ENCODE measurements around the gene PPFIBP1. TPM values are rescaled to one million over a fixed set of nuclear protein-coding genes. Genes with fewer than 3 reads are reported as not detected.
A peak's percentile ranks its signal among the peaks of the same experiment; 100 is the strongest.

PPFIBP1 gene
- polyA plus RNA-seq, 1 of the 3 experiments (the other 2 are of a cell fraction) = 55.0 TPM

DNA sequence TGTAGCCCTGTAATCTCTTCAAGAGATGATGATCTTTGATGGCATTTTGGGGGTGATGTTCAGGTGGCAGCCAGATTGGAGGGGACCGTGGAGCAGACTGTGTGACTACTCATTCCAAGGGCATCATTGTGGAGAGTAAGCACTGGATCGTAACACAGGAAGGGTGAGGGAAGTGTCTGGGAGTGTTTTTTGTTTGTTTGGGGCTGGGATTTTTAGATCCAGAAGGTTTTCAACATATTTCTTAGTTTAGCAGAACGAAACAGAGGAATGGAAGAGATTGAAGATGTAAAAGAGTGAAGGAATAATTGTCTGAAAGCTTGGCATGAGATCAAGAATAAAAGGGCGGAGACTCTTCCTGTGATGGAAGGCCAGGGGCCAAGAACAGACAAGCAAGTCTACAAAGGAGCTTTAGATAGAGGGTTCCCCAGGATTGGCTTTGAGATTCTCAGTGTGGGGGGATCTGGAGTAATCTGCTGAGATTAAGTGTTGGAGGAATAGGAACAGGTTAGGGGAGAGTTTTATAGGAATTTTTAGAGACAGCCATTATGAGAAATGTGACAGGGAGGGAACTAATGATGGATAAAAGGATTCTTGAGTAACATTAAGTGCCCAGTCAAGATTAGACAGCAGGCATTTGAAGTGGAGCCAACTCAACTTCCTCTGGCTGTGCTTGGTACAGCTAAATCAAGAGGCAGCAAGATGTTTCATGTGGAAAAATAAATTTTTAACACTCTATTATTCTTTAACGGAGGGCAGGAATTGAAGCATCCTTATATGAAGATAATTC is 92.5 kb downstream of the PPFIBP1 start:
- POLR2A ChIA-PET = no interaction called here
- Histone ChIP-seq H3K36me3 (replicated peaks in 1 of 2; ENCODE audit: control insufficient read depth in 1 of 2, insufficient read depth in 2 of 2, low read length in 1 of 2) (peaks cover 0 to 8% of the 10 kb centered on the region in 2 experiments), H3K27me3 (ENCODE audit: insufficient read depth) (no peaks in the 10 kb centered on the region), H3K9me2 (no peaks in the 10 kb centered on the region), H3K4me1 (ENCODE audit: control insufficient read depth in 1 of 2, insufficient read depth in 2 of 2, low read depth in 1 of 2, low read length in 1 of 2) (peaks cover 2 to 57% of the 10 kb centered on the region in 2 experiments), H3K4me3 (ENCODE audit: low read depth in 2 of 2, low read length in 1 of 2) (peak overlapping the region in 1 of 2 experiments; percentile 9; a peak in 1 of 4 replicates), H4K20me1 (ENCODE audit: insufficient read depth) (no peaks in the 10 kb centered on the region), H3K27ac (ENCODE audit: low read depth in 2 of 2, low read length in 1 of 2) (peak overlapping the region; percentile 84 to 98; a peak in 3 of 4 replicates), H3K9ac (peak overlapping the region; percentile 58), H3K9me3 (no peaks in the 10 kb centered on the region), H3K4me2 (peak overlapping the region; percentile 68), H3K79me2 (ENCODE audit: insufficient read depth) (peaks cover 84% of the 10 kb centered on the region), H2AFZ (ENCODE audit: low read depth) (no peak overlapping the region), H3F3A (replicated peaks; ENCODE audit: insufficient read depth) (peaks cover 70% of the 10 kb centered on the region)
- DNase-seq = no peak
- CTCF ChIA-PET = no interaction called here
- 48% methylated on average over 5 of the region's 5 CpGs for WGBS (ENCODE audit: low lambda C conversion rate)
- TF ChIP-seq FOXJ3 (CRISPR knock-in tag; IDR thresholded peaks at IDR 0.05) (no peak), TAF1 (IDR thresholded peaks at IDR 0.05; ENCODE audit: borderline replicate concordance, low read depth, low read length) (no peak), TEAD4 (IDR thresholded peaks at IDR 0.05; ENCODE audit: borderline replicate concordance, insufficient read depth) (no peak), RXRA (IDR thresholded peaks at IDR 0.05; ENCODE audit: borderline replicate concordance, low read depth) (no peak), ELF1 (IDR thresholded peaks at IDR 0.05) (no peak), RCOR1 (IDR thresholded peaks at IDR 0.05; ENCODE audit: low read length) (no peak), EP300 (IDR thresholded peaks at IDR 0.05; ENCODE audit: borderline replicate concordance in 1 of 2, low read depth in 1 of 2, low read length in 1 of 2) (peak in 1 of 2 experiments; percentile 71; a peak in 1 of 4 replicates), JUND (IDR thresholded peaks at IDR 0.05) (peak; percentile 22), GABPA (IDR thresholded peaks at IDR 0.05; ENCODE audit: low read depth) (no peak), SMC3 (IDR thresholded peaks at IDR 0.05; ENCODE audit: low read depth, low read length) (no peak), FOSL2 (IDR thresholded peaks at IDR 0.05; ENCODE audit: borderline replicate concordance, low read depth) (no peak), NFIC (IDR thresholded peaks at IDR 0.05; ENCODE audit: borderline replicate concordance) (peak; percentile 78), NRF1 (IDR thresholded peaks at IDR 0.05; ENCODE audit: low read depth, low read length) (no peak), MEF2A (IDR thresholded peaks at IDR 0.05; ENCODE audit: borderline replicate concordance, low read depth) (0 out of 2 replicates have a peak, but pooled peaks have one; percentile 9), TCF12 (IDR thresholded peaks at IDR 0.05) (peak; percentile 56), FOXM1 (IDR thresholded peaks at IDR 0.05; ENCODE audit: low read depth) (no peak), SIN3A (IDR thresholded peaks at IDR 0.05; ENCODE audit: borderline replicate concordance, low read depth, low read length) (no peak), RFX5 (IDR thresholded peaks at IDR 0.05; ENCODE audit: low read length) (no peak)
- TF ChIP-seq, protein P1, sequence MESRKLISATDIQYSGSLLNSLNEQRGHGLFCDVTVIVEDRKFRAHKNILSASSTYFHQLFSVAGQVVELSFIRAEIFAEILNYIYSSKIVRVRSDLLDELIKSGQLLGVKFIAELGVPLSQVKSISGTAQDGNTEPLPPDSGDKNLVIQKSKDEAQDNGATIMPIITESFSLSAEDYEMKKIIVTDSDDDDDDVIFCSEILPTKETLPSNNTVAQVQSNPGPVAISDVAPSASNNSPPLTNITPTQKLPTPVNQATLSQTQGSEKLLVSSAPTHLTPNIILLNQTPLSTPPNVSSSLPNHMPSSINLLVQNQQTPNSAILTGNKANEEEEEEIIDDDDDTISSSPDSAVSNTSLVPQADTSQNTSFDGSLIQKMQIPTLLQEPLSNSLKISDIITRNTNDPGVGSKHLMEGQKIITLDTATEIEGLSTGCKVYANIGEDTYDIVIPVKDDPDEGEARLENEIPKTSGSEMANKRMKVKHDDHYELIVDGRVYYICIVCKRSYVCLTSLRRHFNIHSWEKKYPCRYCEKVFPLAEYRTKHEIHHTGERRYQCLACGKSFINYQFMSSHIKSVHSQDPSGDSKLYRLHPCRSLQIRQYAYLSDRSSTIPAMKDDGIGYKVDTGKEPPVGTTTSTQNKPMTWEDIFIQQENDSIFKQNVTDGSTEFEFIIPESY (IDR thresholded peaks at IDR 0.05; ENCODE audit: borderline replicate concordance, low read depth) = no peak
- TF ChIP-seq, protein P2, sequence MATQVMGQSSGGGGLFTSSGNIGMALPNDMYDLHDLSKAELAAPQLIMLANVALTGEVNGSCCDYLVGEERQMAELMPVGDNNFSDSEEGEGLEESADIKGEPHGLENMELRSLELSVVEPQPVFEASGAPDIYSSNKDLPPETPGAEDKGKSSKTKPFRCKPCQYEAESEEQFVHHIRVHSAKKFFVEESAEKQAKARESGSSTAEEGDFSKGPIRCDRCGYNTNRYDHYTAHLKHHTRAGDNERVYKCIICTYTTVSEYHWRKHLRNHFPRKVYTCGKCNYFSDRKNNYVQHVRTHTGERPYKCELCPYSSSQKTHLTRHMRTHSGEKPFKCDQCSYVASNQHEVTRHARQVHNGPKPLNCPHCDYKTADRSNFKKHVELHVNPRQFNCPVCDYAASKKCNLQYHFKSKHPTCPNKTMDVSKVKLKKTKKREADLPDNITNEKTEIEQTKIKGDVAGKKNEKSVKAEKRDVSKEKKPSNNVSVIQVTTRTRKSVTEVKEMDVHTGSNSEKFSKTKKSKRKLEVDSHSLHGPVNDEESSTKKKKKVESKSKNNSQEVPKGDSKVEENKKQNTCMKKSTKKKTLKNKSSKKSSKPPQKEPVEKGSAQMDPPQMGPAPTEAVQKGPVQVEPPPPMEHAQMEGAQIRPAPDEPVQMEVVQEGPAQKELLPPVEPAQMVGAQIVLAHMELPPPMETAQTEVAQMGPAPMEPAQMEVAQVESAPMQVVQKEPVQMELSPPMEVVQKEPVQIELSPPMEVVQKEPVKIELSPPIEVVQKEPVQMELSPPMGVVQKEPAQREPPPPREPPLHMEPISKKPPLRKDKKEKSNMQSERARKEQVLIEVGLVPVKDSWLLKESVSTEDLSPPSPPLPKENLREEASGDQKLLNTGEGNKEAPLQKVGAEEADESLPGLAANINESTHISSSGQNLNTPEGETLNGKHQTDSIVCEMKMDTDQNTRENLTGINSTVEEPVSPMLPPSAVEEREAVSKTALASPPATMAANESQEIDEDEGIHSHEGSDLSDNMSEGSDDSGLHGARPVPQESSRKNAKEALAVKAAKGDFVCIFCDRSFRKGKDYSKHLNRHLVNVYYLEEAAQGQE (IDR thresholded peaks at IDR 0.05; ENCODE audit: low read depth, low read length) = no peak
- TF ChIP-seq, protein P3, sequence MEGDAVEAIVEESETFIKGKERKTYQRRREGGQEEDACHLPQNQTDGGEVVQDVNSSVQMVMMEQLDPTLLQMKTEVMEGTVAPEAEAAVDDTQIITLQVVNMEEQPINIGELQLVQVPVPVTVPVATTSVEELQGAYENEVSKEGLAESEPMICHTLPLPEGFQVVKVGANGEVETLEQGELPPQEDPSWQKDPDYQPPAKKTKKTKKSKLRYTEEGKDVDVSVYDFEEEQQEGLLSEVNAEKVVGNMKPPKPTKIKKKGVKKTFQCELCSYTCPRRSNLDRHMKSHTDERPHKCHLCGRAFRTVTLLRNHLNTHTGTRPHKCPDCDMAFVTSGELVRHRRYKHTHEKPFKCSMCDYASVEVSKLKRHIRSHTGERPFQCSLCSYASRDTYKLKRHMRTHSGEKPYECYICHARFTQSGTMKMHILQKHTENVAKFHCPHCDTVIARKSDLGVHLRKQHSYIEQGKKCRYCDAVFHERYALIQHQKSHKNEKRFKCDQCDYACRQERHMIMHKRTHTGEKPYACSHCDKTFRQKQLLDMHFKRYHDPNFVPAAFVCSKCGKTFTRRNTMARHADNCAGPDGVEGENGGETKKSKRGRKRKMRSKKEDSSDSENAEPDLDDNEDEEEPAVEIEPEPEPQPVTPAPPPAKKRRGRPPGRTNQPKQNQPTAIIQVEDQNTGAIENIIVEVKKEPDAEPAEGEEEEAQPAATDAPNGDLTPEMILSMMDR (IDR thresholded peaks at IDR 0.05) = no peak
- TF ChIP-seq, protein P4, sequence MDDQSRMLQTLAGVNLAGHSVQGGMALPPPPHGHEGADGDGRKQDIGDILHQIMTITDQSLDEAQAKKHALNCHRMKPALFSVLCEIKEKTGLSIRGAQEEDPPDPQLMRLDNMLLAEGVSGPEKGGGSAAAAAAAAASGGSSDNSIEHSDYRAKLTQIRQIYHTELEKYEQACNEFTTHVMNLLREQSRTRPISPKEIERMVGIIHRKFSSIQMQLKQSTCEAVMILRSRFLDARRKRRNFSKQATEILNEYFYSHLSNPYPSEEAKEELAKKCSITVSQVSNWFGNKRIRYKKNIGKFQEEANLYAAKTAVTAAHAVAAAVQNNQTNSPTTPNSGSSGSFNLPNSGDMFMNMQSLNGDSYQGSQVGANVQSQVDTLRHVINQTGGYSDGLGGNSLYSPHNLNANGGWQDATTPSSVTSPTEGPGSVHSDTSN (IDR thresholded peaks at IDR 0.05) = peak; percentile 81
- TF ChIP-seq, protein P5, sequence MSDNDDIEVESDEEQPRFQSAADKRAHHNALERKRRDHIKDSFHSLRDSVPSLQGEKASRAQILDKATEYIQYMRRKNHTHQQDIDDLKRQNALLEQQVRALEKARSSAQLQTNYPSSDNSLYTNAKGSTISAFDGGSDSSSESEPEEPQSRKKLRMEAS (IDR thresholded peaks at IDR 0.05; ENCODE audit: low read depth) = no peak
- TF ChIP-seq, protein P6, sequence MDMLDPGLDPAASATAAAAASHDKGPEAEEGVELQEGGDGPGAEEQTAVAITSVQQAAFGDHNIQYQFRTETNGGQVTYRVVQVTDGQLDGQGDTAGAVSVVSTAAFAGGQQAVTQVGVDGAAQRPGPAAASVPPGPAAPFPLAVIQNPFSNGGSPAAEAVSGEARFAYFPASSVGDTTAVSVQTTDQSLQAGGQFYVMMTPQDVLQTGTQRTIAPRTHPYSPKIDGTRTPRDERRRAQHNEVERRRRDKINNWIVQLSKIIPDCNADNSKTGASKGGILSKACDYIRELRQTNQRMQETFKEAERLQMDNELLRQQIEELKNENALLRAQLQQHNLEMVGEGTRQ (IDR thresholded peaks at IDR 0.05; ENCODE audit: borderline replicate concordance, low read depth, low read length) = no peak

Measured in SK-N-SH (cell line).